H1 (cell line): ENCODE measurements around the gene OR2B2. TPM values are rescaled to one million over a fixed set of nuclear protein-coding genes. Genes with fewer than 3 reads are reported as not detected.

Experiments used
- ASH2L ChIP-seq: fragments of 200-600, 300-600 bp; sonication (generic); IDR thresholded peaks from one replicate; pipeline ENCODE4 v1.7.1; 2017; ENCODE audit warnings: low read length
- CHD1 ChIP-seq: IDR thresholded peaks from 2 replicates; pipeline ENCODE4 v1.6.1; 2012; ENCODE audit warnings: low read depth, low read length, improper control_type of control experiment
- EGR1 ChIP-seq: IDR thresholded peaks from 2 replicates; pipeline ENCODE4 v1.6.1; 2011; ENCODE audit warnings: low read depth, low read length, borderline replicate concordance
- EP300 ChIP-seq, 2 experiments: IDR thresholded peaks; 1 replicate in 1 of 2; 2 replicates in 1 of 2; pipeline ENCODE4 v1.6.1; 2011 to 2012; ENCODE audit warnings: low read depth in 2 of 2, low read length in 2 of 2, mild to moderate bottlenecking in 2 of 2, borderline replicate concordance in 1 of 2, inconsistent platforms in 1 of 2, moderate library complexity in 1 of 2
- EZH2 ChIP-seq: fragments of 200-600 bp; sonication (generic); IDR thresholded peaks from 2 replicates; pipeline ENCODE4 v1.7.1; 2012; ENCODE audit warnings: low read depth, mild to moderate bottlenecking, moderate library complexity, low read length, inconsistent platforms; ENCODE audit not compliant: severe bottlenecking
- FOSL1 ChIP-seq: IDR thresholded peaks from 2 replicates; pipeline ENCODE4 v1.6.1; 2011; ENCODE audit warnings: mild to moderate bottlenecking, low read depth, low read length, moderate library complexity; ENCODE audit not compliant: insufficient read depth
- HDAC2 ChIP-seq, 2 experiments: fragments of 300-600 bp in 1 of 2; sonication (generic) in 1 of 2; IDR thresholded peaks; 2 replicates each; pipeline ENCODE4 v1.6.1; 2011 to 2012; ENCODE audit warnings: low read depth in 2 of 2, low read length in 2 of 2, mild to moderate bottlenecking in 2 of 2, moderate library complexity in 2 of 2, borderline replicate concordance in 1 of 2, inconsistent platforms in 1 of 2
- KDM4A ChIP-seq: IDR thresholded peaks from one replicate; pipeline ENCODE4 v1.7.1; 2012; ENCODE audit warnings: low read depth, mild to moderate bottlenecking, moderate library complexity, low read length, inconsistent platforms; ENCODE audit not compliant: severe bottlenecking
- MAX ChIP-seq: IDR thresholded peaks from 2 replicates; pipeline ENCODE4 v1.6.1; 2012; ENCODE audit warnings: inconsistent platforms
- POLR2A ChIP-seq, 2 experiments: IDR thresholded peaks; 1 replicate in 1 of 2; 2 replicates in 1 of 2; pipeline ENCODE4 v1.6.1; 2011; ENCODE audit warnings: low read depth in 2 of 2, low read length in 2 of 2, mild to moderate bottlenecking in 2 of 2; ENCODE audit errors: control extremely low read depth in 1 of 2
- POU5F1 ChIP-seq: IDR thresholded peaks from 2 replicates; pipeline ENCODE4 v1.6.1; 2011; ENCODE audit warnings: low read depth, mild to moderate bottlenecking, low read length, moderate library complexity
- SIRT6 ChIP-seq: IDR thresholded peaks from one replicate; pipeline ENCODE4 v1.7.1; 2012; ENCODE audit warnings: low read length, inconsistent platforms
- SP1 ChIP-seq: IDR thresholded peaks from 2 replicates; pipeline ENCODE4 v1.6.1; 2011; ENCODE audit warnings: low read depth, low read length
- SP2 ChIP-seq: IDR thresholded peaks from 2 replicates; pipeline ENCODE4 v1.6.1; 2012; ENCODE audit warnings: mild to moderate bottlenecking, low read length, inconsistent platforms
- SP4 ChIP-seq: IDR thresholded peaks from 2 replicates; pipeline ENCODE4 v1.6.1; 2012; ENCODE audit warnings: low read length, inconsistent platforms
- TBP ChIP-seq: IDR thresholded peaks from 2 replicates; pipeline ENCODE4 v1.6.1; 2011; ENCODE audit warnings: low read depth, low read length, improper control_type of control experiment
- polyA plus RNA-seq, 7 experiments: library from polyadenylated mRNA; depleted of rRNA in 3 of 7; stranded (reverse) in 5 of 7; unstranded in 2 of 7; fragments of >200 nt in 5 of 7; fragments of 200-250 nt in 2 of 7; gene quantifications; 1 replicate in 5 of 7; 2 replicates in 1 of 7; 4 replicates in 1 of 7; pipeline versions ENCODE4 v1.2.1 to v1.2.3, GENCODE V29; 2011 to 2013; ENCODE audit warnings: missing spikeins in 2 of 7, mixed read lengths in 2 of 7
- total RNA-seq: library from RNA; stranded (reverse); fragmentation: NEBNext Ultra II Directional; extraction: Animal tissue kit (Norgen Biotek cat#: 25700); gene quantifications from 2 replicates; pipeline ENCODE4 v1.2.1, GENCODE V29; 2021
- TF ChIP-seq, protein P1 (sequence below): IDR thresholded peaks from 2 replicates; pipeline ENCODE4 v1.6.1; 2011; ENCODE audit warnings: low read depth, mild to moderate bottlenecking, low read length; ENCODE audit not compliant: insufficient read depth

OR2B2 gene
- total and polyA plus RNA-seq, 2 of the 8 experiments (the other 6 are each of a cell fraction or from before 2014, with no cell fraction given), result not detected

- TF ChIP-seq EGR1 (no peak), SIRT6 (no peak), SP4 (no peak), MAX (0 out of 2 replicates have a peak, but pooled peaks have one; percentile 38), EP300 (IDR thresholded peaks at IDR 0.05; ENCODE audit: borderline replicate concordance in 1 of 2, low read depth in 2 of 2, low read length in 2 of 2) (no peak), SP1 (no peak), CHD1 (no peak), FOSL1 (no peak), EZH2 (no peak), SP2 (no peak), KDM4A (peak; percentile 38), ASH2L (peak; percentile 99), TBP (peak; percentile 98), POU5F1 (no peak), POLR2A (IDR thresholded peaks at IDR 0.05; ENCODE audit: control extremely low read depth in 1 of 2, low read depth in 2 of 2, low read length in 2 of 2) (peak in 1 of 2 experiments; percentile 46; a peak in 1 of 3 replicates), HDAC2 (IDR thresholded peaks at IDR 0.05; ENCODE audit: borderline replicate concordance in 1 of 2, low read depth in 2 of 2, low read length in 2 of 2) (peak in 1 of 2 experiments; percentile 23; a peak in 1 of 4 replicates)
- TF ChIP-seq, protein P1, sequence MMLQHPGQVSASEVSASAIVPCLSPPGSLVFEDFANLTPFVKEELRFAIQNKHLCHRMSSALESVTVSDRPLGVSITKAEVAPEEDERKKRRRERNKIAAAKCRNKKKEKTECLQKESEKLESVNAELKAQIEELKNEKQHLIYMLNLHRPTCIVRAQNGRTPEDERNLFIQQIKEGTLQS, result no peak
Measured at GRCh38 chr6:27902335-27903314, 9.6 kb downstream of the OR2B2 start (continued).
